ENCODE results near the gene KIAA1958. TPM values are rescaled to one million over a fixed set of nuclear protein-coding genes. Genes with fewer than 3 reads are reported as not detected.

KIAA1958 gene
- 36.6 TPM for total RNA-seq

GRCh38 chr9:112486221-112487007, at the start of gene KIAA1958:
TSS of gene KIAA1958 (plus strand) at chr9:112486827. CDS start at chr9:112574081, 87,254 bp downstream.

GRCh38 chr9:112717661-112718331, 231.2 kb downstream of the KIAA1958 start, which contains the start of gene INIP:
TSS of gene INIP (minus strand) at chr9:112718117. CDS start at chr9:112716485, 1,632 bp downstream.

Other genes with a start within 250 kb of the KIAA1958 start
- 44.8 TPM for gene PTBP3, start 153.2 kb upstream of the KIAA1958 start, total RNA-seq
- gene HSDL2, start 106.7 kb upstream of the KIAA1958 start, total RNA-seq: 44.4 TPM
- gene INIP, start 231.3 kb downstream of the KIAA1958 start, total RNA-seq: 35.6 TPM